ENCODE measurements around the gene CDYL.

GRCh38 chr6:4983322-4983721 is 207.1 kb downstream of the CDYL start:
- no peak for TF ChIP-seq CTCF (IDR thresholded peaks at IDR 0.05; ENCODE audit: low read length)
- no peak for TF ChIP-seq EZH2 (IDR thresholded peaks at IDR 0.05; ENCODE audit: borderline replicate concordance, low read length)
